PC-3 (cell line): ENCODE measurements around the gene TRAPPC11.

Source experiments
- CTCF ChIP-seq: fragments of 300-600 bp; sonication (generic); conservative IDR thresholded peaks from 2 replicates; pipeline ENCODE4 v1.5.1; 2017; ENCODE audit warnings: antibody characterized with exemption, low read depth, mild to moderate bottlenecking, low read length
- EZH2 ChIP-seq: fragments of 300-600 bp; sonication (generic); IDR thresholded peaks from one replicate; pipeline ENCODE4 v1.6.1; 2017; ENCODE audit warnings: antibody characterized with exemption, mild to moderate bottlenecking, low read length; ENCODE audit not compliant: unreplicated experiment
- EZH2phosphoT487 ChIP-seq: fragments of 300-600 bp; sonication (generic); IDR thresholded peaks from 2 replicates; pipeline ENCODE4 v1.6.1; 2018; ENCODE audit warnings: mild to moderate bottlenecking, antibody characterized with exemption, low read length, borderline replicate concordance

- TF ChIP-seq CTCF, result no peak
- TF ChIP-seq EZH2, result no peak
- no peak for TF ChIP-seq EZH2phosphoT487
These were observed 42.0 kb upstream of the TRAPPC11 start for GRCh38 chr4:183617075-183617474.
